ENCODE results near the gene CHMP5.

CHMP5 gene

DNA sequence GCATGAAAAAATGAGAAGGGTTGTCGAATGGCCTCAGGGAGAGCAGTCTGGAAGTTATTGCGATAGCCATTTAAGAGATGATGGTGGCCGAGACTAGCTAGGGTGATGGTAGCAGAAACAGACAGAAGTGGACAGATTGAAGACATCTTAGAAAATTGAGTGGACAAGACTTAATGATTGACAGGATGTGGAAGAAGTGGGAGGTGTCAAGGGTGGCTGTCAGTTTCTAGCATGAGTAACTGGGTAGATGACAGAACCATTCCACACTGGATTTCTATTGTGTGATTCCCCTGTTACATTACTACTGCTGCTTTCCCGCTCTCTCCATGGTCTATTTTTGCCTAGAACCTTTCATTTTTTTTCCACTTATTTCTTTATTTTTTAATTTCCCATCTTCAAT lies 12.6 kb downstream of the CHMP5 start:
- Histone ChIP-seq H4K8ac (ENCODE audit: low read depth, low read length) (no peak overlapping the region), H3K4me2 (ENCODE audit: low read length) (no peak overlapping the region), H3K79me1 (ENCODE audit: low read length) (no peaks in the 10 kb centered on the region), H2BK5ac (ENCODE audit: low read depth, low read length, poor library complexity) (no peak overlapping the region), H3K14ac (ENCODE audit: low read length) (no peak overlapping the region), H3K9me3 (ENCODE audit: insufficient read depth, low read depth, low read length) (no peaks in the 10 kb centered on the region), H2BK120ac (ENCODE audit: insufficient read depth, low read length, poor library complexity) (no peak overlapping the region), H3K27ac (ENCODE audit: low read depth, low read length) (no peak overlapping the region), H2AFZ (ENCODE audit: insufficient read depth, low read length, poor library complexity) (no peak overlapping the region), H3K36me3 (ENCODE audit: control insufficient read depth in 1 of 2, insufficient read depth in 2 of 2, low read length in 2 of 2) (peaks cover 30 to 37% of the 10 kb centered on the region in 2 experiments), H3K18ac (ENCODE audit: low read length) (no peak overlapping the region), H2BK12ac (ENCODE audit: low read length) (no peak overlapping the region), H4K12ac (ENCODE audit: low read depth, low read length) (no peak overlapping the region), H3K4me1 (ENCODE audit: control insufficient read depth in 1 of 2, insufficient read depth in 2 of 2, low read length in 2 of 2) (no peaks in the 10 kb centered on the region), H3K79me2 (ENCODE audit: control insufficient read depth, insufficient read depth, low read length, poor library complexity) (no peaks in the 10 kb centered on the region), H3K9ac (ENCODE audit: low read length) (no peak overlapping the region), H4K91ac (ENCODE audit: low read depth, low read length) (no peak overlapping the region), H3K4ac (ENCODE audit: low read depth, low read length) (no peak overlapping the region), H2AK5ac (ENCODE audit: low read length) (no peak overlapping the region), H3K23ac (ENCODE audit: low read length) (no peak overlapping the region), H3K27me3 (ENCODE audit: insufficient read depth, low read length) (no peaks in the 10 kb centered on the region), H3K4me3 (ENCODE audit: low read depth, low read length) (no peak overlapping the region)
- WGBS (ENCODE audit: extremely low coverage, insufficient coverage, insufficient read length) = no CpG with 5 or more reads among the region's 4 CpGs
- DNase-seq = no peak

DNA sequence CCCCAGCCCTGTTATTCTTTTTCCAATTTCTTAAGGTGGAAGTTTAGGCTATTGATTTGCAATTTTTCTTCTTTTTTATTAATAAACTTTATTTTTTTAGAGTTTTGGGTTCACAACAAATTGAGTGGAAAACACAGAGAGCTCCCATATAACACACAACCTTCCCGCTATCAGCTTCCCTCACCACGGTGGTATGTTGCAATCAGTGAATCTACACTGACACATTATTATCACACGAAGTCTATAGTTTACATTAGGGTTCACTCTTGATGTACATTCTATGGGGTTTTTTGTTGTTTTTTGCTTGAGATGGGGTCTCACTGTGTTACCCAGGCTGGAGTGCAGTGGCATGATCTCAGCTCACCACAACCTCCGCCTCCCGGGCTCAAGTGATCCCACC lies 20.7 kb downstream of the CHMP5 start:
- no peak overlapping the region for H3K23ac ChIP-seq (ENCODE audit: low read length)
- no peak overlapping the region for H3K4ac ChIP-seq (ENCODE audit: low read depth, low read length)
- no peak overlapping the region for H2BK12ac ChIP-seq (ENCODE audit: low read length)
- peaks cover 6% of the 10 kb centered on the region for H3K79me1 ChIP-seq (ENCODE audit: low read length)
- H4K91ac ChIP-seq (ENCODE audit: low read depth, low read length) = no peak overlapping the region
- peaks cover 0 to 3% of the 10 kb centered on the region in 2 experiments for H3K4me1 ChIP-seq (ENCODE audit: control insufficient read depth in 1 of 2, insufficient read depth in 2 of 2, low read length in 2 of 2)
- H3K9me3 ChIP-seq (ENCODE audit: insufficient read depth, low read depth, low read length) = no peaks in the 10 kb centered on the region
- no peak for DNase-seq
- no peak overlapping the region for H3K27ac ChIP-seq (ENCODE audit: low read depth, low read length)
- H2BK5ac ChIP-seq (ENCODE audit: low read depth, low read length, poor library complexity) = no peak overlapping the region
- H3K36me3 ChIP-seq (ENCODE audit: control insufficient read depth in 1 of 2, insufficient read depth in 2 of 2, low read length in 2 of 2) = peaks cover 3 to 4% of the 10 kb centered on the region in 2 experiments
- H4K8ac ChIP-seq (ENCODE audit: low read depth, low read length) = no peak overlapping the region
- no peak overlapping the region for H2AFZ ChIP-seq (ENCODE audit: insufficient read depth, low read length, poor library complexity)
- peaks cover 4% of the 10 kb centered on the region for H3K79me2 ChIP-seq (ENCODE audit: control insufficient read depth, insufficient read depth, low read length, poor library complexity)
- H2AK5ac ChIP-seq (ENCODE audit: low read length) = no peak overlapping the region
- no CpG with 5 or more reads among the region's 5 CpGs for WGBS (ENCODE audit: extremely low coverage, insufficient coverage, insufficient read length)
- no peaks in the 10 kb centered on the region for H3K27me3 ChIP-seq (ENCODE audit: insufficient read depth, low read length)
- no peak overlapping the region for H3K14ac ChIP-seq (ENCODE audit: low read length)
- H3K4me3 ChIP-seq (ENCODE audit: low read depth, low read length) = no peak overlapping the region
- no peak overlapping the region for H3K4me2 ChIP-seq (ENCODE audit: low read length)
- no peak overlapping the region for H3K18ac ChIP-seq (ENCODE audit: low read length)
- no peak overlapping the region for H2BK120ac ChIP-seq (ENCODE audit: insufficient read depth, low read length, poor library complexity)
- no peak overlapping the region for H4K12ac ChIP-seq (ENCODE audit: low read depth, low read length)
- H3K9ac ChIP-seq (ENCODE audit: low read length) = no peak overlapping the region

DNA sequence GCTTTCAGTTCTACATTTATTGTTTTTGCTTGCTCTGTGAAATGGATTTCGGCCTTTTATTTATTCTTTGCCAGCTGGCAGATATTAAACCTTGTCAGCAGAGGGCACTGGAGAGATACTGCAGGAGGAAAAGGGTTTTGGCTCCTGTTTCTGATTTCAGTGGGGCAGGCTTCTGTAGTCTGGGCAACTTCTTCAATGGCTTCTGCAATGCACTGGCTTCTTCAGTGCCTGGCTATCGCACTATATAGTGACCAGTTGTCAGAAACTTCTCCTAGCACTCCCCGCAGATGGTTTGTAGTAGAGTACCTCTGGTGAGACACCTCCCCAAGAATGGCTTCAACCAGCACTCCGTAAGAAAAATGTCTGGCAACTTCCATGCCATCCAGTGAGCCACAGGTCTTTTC lies 22.2 kb downstream of the CHMP5 start:
- H3K4me1 ChIP-seq (ENCODE audit: control insufficient read depth in 1 of 2, insufficient read depth in 2 of 2, low read length in 2 of 2) = peaks cover 3% of the 10 kb centered on the region in 2 experiments
- no peak overlapping the region for H3K4me3 ChIP-seq (ENCODE audit: low read depth, low read length)
- no peak overlapping the region for H2AFZ ChIP-seq (ENCODE audit: insufficient read depth, low read length, poor library complexity)
- no peak overlapping the region for H3K4me2 ChIP-seq (ENCODE audit: low read length)
- no peak overlapping the region for H3K23ac ChIP-seq (ENCODE audit: low read length)
- H3K9ac ChIP-seq (ENCODE audit: low read length) = no peak overlapping the region
- peaks cover 0 to under 1% of the 10 kb centered on the region in 2 experiments for H3K36me3 ChIP-seq (ENCODE audit: control insufficient read depth in 1 of 2, insufficient read depth in 2 of 2, low read length in 2 of 2)
- H2BK12ac ChIP-seq (ENCODE audit: low read length) = no peak overlapping the region
- H4K8ac ChIP-seq (ENCODE audit: low read depth, low read length) = no peak overlapping the region
- no peak overlapping the region for H4K12ac ChIP-seq (ENCODE audit: low read depth, low read length)
- H3K79me1 ChIP-seq (ENCODE audit: low read length) = peaks cover 10% of the 10 kb centered on the region
- H3K27ac ChIP-seq (ENCODE audit: low read depth, low read length) = no peak overlapping the region
- no peaks in the 10 kb centered on the region for H3K27me3 ChIP-seq (ENCODE audit: insufficient read depth, low read length)
- no peak overlapping the region for H2AK5ac ChIP-seq (ENCODE audit: low read length)
- no CpG with 5 or more reads among the region's 4 CpGs for WGBS (ENCODE audit: extremely low coverage, insufficient coverage, insufficient read length)
- no peak overlapping the region for H3K4ac ChIP-seq (ENCODE audit: low read depth, low read length)
- no peak overlapping the region for H3K18ac ChIP-seq (ENCODE audit: low read length)
- peaks cover 8% of the 10 kb centered on the region for H3K79me2 ChIP-seq (ENCODE audit: control insufficient read depth, insufficient read depth, low read length, poor library complexity)
- H3K9me3 ChIP-seq (ENCODE audit: insufficient read depth, low read depth, low read length) = no peaks in the 10 kb centered on the region
- DNase-seq = peak; percentile 36 to 73
- no peak overlapping the region for H4K91ac ChIP-seq (ENCODE audit: low read depth, low read length)
- H2BK5ac ChIP-seq (ENCODE audit: low read depth, low read length, poor library complexity) = no peak overlapping the region
- H2BK120ac ChIP-seq (ENCODE audit: insufficient read depth, low read length, poor library complexity) = no peak overlapping the region
- H3K14ac ChIP-seq (ENCODE audit: low read length) = no peak overlapping the region

DNA sequence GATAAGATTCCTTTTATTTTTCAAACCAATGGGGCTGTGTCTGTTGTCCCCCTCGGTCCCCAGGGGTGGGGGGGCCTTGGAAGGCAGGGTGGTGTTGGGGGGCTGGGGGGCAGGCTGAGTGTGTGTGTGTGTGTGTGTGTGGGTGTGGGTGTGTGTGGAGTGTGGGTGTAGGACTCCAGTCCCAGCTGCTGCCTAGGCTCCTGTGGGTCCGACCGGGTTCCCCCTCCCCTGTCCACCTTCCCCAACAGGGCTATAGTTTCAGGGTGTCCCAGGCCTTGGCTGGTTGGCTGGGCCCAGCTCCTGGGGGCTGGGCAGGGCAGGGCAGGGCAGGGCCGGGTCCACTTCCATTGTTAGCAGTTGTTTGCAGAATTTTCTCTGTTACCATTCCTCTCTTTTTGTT lies 23.4 kb downstream of the CHMP5 start:
- no peak overlapping the region for H4K91ac ChIP-seq (ENCODE audit: low read depth, low read length)
- H3K4ac ChIP-seq (ENCODE audit: low read depth, low read length) = no peak overlapping the region
- no peak overlapping the region for H4K8ac ChIP-seq (ENCODE audit: low read depth, low read length)
- no peak overlapping the region for H3K9ac ChIP-seq (ENCODE audit: low read length)
- H3K18ac ChIP-seq (ENCODE audit: low read length) = no peak overlapping the region
- H4K12ac ChIP-seq (ENCODE audit: low read depth, low read length) = no peak overlapping the region
- no peak overlapping the region for H2BK5ac ChIP-seq (ENCODE audit: low read depth, low read length, poor library complexity)
- no peak overlapping the region for H2AFZ ChIP-seq (ENCODE audit: insufficient read depth, low read length, poor library complexity)
- H3K27me3 ChIP-seq (ENCODE audit: insufficient read depth, low read length) = no peaks in the 10 kb centered on the region
- no peak for DNase-seq
- peaks cover 10% of the 10 kb centered on the region for H3K79me2 ChIP-seq (ENCODE audit: control insufficient read depth, insufficient read depth, low read length, poor library complexity)
- no CpG with 5 or more reads among the region's 4 CpGs for WGBS (ENCODE audit: extremely low coverage, insufficient coverage, insufficient read length)
- H3K4me2 ChIP-seq (ENCODE audit: low read length) = no peak overlapping the region
- H3K79me1 ChIP-seq (ENCODE audit: low read length) = peaks cover 10% of the 10 kb centered on the region
- peaks cover 0 to 3% of the 10 kb centered on the region in 2 experiments for H3K36me3 ChIP-seq (ENCODE audit: control insufficient read depth in 1 of 2, insufficient read depth in 2 of 2, low read length in 2 of 2)
- H3K23ac ChIP-seq (ENCODE audit: low read length) = no peak overlapping the region
- H3K27ac ChIP-seq (ENCODE audit: low read depth, low read length) = no peak overlapping the region
- peaks cover 3% of the 10 kb centered on the region in 2 experiments for H3K4me1 ChIP-seq (ENCODE audit: control insufficient read depth in 1 of 2, insufficient read depth in 2 of 2, low read length in 2 of 2)
- H3K14ac ChIP-seq (ENCODE audit: low read length) = no peak overlapping the region
- no peak overlapping the region for H2BK12ac ChIP-seq (ENCODE audit: low read length)
- H3K4me3 ChIP-seq (ENCODE audit: low read depth, low read length) = no peak overlapping the region
- H2AK5ac ChIP-seq (ENCODE audit: low read length) = no peak overlapping the region
- H2BK120ac ChIP-seq (ENCODE audit: insufficient read depth, low read length, poor library complexity) = no peak overlapping the region
- H3K9me3 ChIP-seq (ENCODE audit: insufficient read depth, low read depth, low read length) = no peaks in the 10 kb centered on the region
